Measurements from ENCODE around the gene HOXD3. TPM values are rescaled to one million over a fixed set of nuclear protein-coding genes. Genes with fewer than 3 reads are reported as not detected.

Gene HOXD3
- total RNA-seq, 1 donor from 2014 or later: not detected

- intact Hi-C loops (cut with micrococcal nuclease): no loop called here
Measured at GRCh38 chr2:176148751-176149421, 8.2 kb upstream of the HOXD3 start.

- intact Hi-C loops (cut with micrococcal nuclease): no loop called here
Measured at GRCh38 chr2:176149481-176149938, 7.6 kb upstream of the HOXD3 start.

- intact Hi-C loops (cut with micrococcal nuclease): loop anchor here (10.0 kb wide), 1 partner anchor 1815 kb away; the partner anchor contains the start of gene SP9
Measured at GRCh38 chr2:176149939-176150583, 7.0 kb upstream of the HOXD3 start.

GRCh38 chr2:176150584-176151441 lies 6.3 kb upstream of the HOXD3 start:
- intact Hi-C loops (cut with micrococcal nuclease): loop anchor here (10.0 kb wide), 1 partner anchor 1816 kb away; the partner anchor contains the start of gene SP9

- intact Hi-C loops (cut with micrococcal nuclease): loop anchor here (10.0 kb wide), 1 partner anchor 1817 kb away; the partner anchor contains the start of gene SP9
Measured at GRCh38 chr2:176151442-176152287, 5.4 kb upstream of the HOXD3 start, which contains the start of gene HOXD4. HOXD4 (plus strand) TSS chr2:176151550; CDS start chr2:176151634, 84 bp downstream.

GRCh38 chr2:176152350-176153181 lies 4.5 kb upstream of the HOXD3 start:
- intact Hi-C loops (cut with micrococcal nuclease): loop anchor here (10.0 kb wide), 1 partner anchor 1818 kb away; the partner anchor contains the start of gene SP9

GRCh38 chr2:176154576-176155252 lies 2.4 kb upstream of the HOXD3 start:
- intact Hi-C loops (cut with micrococcal nuclease): loop anchor here (2.0 to 10.0 kb wide), 2 partner anchors 22 to 1820 kb away; partner anchors contain the start of gene SP9

- intact Hi-C loops (cut with micrococcal nuclease): loop anchor here (2.0 to 10.0 kb wide), 5 partner anchors 15 to 1821 kb away; partner anchors contain the start of gene SP9
Measured at GRCh38 chr2:176155356-176156044, 1.6 kb upstream of the HOXD3 start.

- intact Hi-C loops (cut with micrococcal nuclease): loop anchor here (2.0 to 10.0 kb wide), 4 partner anchors 16 to 1822 kb away; partner anchors contain the start of gene SP9
Measured at GRCh38 chr2:176156301-176156806, 753 bp upstream of the HOXD3 start.

GRCh38 chr2:176157499-176158185 lies 535 bp downstream of the HOXD3 start:
- intact Hi-C loops (cut with micrococcal nuclease): loop anchor here (2.0 to 10.0 kb wide), 4 partner anchors 15 to 1823 kb away; partner anchors contain the start of gene SP9

- intact Hi-C loops (cut with micrococcal nuclease): loop anchor here (10.0 kb wide), 1 partner anchor 1823 kb away; the partner anchor contains the start of gene SP9
Measured at GRCh38 chr2:176158186-176158591, 1.1 kb downstream of the HOXD3 start.

- intact Hi-C loops (cut with micrococcal nuclease): loop anchor here (10.0 kb wide), 1 partner anchor 1824 kb away; the partner anchor contains the start of gene SP9
Measured at GRCh38 chr2:176158855-176159662, 2.0 kb downstream of the HOXD3 start.

GRCh38 chr2:176159663-176160250 lies 2.6 kb downstream of the HOXD3 start:
- intact Hi-C loops (cut with micrococcal nuclease): loop anchor here (10.0 kb wide), 1 partner anchor 1825 kb away; the partner anchor contains the start of gene SP9

GRCh38 chr2:176160251-176160985 lies 3.3 kb downstream of the HOXD3 start:
- intact Hi-C loops (cut with micrococcal nuclease): no loop called here
